SIG-M5 treated with dmso at 0.1 percent for 504 hours (cell line): ENCODE data around the gene LRRC34.

Experiments used
- DNase-seq: peaks from one replicate; lab custom pipeline; 2025; ENCODE audit not compliant: unreplicated experiment; lab: John Stamatoyannopoulos, UW

LRRC34 gene

GRCh38 chr3:169764882-169765612 is 47.7 kb downstream of the LRRC34 start, which contains the start of gene TERC:
TSS of gene TERC (minus strand) at chr3:169765060.
- peak; percentile 68 for DNase-seq

DNA sequence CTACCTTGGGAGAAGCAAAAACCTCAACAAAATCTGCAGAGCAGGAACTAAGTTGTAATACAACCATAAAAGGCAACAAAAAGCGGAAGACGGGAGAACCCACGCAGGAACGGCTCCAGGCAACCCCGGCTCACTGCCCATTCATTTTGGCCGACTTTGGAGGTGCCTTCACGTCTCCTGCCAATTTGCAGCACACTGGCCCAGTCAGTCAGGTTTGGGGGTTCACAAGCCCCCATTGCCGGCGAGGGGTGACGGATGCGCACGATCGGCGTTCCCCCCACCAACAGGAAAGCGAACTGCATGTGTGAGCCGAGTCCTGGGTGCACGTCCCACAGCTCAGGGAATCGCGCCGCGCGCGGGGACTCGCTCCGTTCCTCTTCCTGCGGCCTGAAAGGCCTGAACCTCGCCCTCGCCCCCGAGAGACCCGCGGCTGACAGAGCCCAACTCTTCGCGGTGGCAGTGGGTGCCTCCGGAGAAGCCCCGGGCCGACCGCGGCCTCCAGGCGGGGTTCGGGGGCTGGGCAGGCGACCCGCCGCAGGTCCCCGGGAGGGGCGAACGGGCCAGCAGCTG is 48.3 kb downstream of the LRRC34 start:
- peak; percentile 82 for DNase-seq

DNA sequence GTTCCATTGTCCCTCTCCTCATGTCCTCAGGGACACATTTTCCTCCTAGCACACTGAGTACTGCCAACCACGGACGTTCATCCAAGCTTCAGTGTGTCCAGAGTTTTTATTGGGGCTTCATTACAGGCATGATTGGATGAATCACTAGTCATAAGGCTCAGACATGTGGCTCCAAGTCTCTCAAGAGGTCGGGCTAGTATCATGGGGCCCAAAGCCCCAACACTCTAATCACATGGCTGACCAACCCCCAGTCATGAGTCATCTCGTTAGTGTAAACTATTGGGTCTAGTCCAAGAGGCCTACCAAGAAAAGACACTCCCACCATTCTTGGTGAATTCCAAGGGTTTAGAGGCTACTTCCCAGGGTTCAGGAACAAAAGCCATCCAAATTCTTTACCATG is 52.2 kb downstream of the LRRC34 start:
- no peak for DNase-seq

GRCh38 chr3:169759256-169759655 is 53.4 kb downstream of the LRRC34 start:
- no peak for DNase-seq

GRCh38 chr3:169758359-169758994 is 54.2 kb downstream of the LRRC34 start:
- no peak for DNase-seq

- DNase-seq: no peak
Observed at GRCh38 chr3:169755488-169755887, 57.2 kb downstream of the LRRC34 start.

DNA sequence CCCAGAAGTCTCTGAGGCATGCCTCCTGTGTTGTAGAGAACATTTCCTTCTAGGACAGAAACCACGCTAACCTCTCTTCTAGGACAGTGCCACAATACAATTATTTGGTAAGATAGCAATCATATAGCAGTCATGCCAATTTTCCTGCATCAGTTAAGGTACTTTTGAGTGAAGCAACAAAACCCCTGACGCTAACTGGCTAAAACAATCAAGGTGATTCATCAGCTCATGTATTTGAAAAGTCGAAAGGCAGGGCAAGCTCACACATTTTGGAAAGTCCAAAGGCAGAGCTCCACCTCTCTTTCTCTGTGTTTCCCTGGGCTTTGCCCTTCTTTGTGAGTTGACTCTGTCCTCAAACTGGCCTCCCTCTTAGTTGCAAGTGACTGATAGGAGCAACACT is 58.0 kb downstream of the LRRC34 start:
- DNase-seq: no peak

GRCh38 chr3:169751875-169752274 is 60.8 kb downstream of the LRRC34 start:
- DNase-seq: no peak

GRCh38 chr3:169750665-169751064 is 62.0 kb downstream of the LRRC34 start:
- no peak for DNase-seq

GRCh38 chr3:169748670-169749069 is 64.0 kb downstream of the LRRC34 start:
- DNase-seq: no peak

GRCh38 chr3:169746924-169747323 is 65.8 kb downstream of the LRRC34 start:
- peak; percentile 28 for DNase-seq

GRCh38 chr3:169744366-169745054 is 68.2 kb downstream of the LRRC34 start:
- no peak for DNase-seq
